Activated T-cell treated with anti-CD3 and anti-CD28 coated beads for 4 hours (primary cell): ENCODE data around the gene PARP12.

Source experiments
- DNase-seq: peaks from one replicate; pipeline ENCODE4 v3.0.0-alpha.2; 2020

Gene PARP12

GRCh38 chr7:140034421-140034820 is 28.3 kb downstream of the PARP12 start:
- no peak for DNase-seq

- DNase-seq = no peak
Measured at GRCh38 chr7:140033779-140034363, 28.9 kb downstream of the PARP12 start.

- no peak for DNase-seq
Measured at GRCh38 chr7:140033036-140033435, 29.7 kb downstream of the PARP12 start.

- no peak for DNase-seq
Measured at GRCh38 chr7:140031364-140031763, 31.4 kb downstream of the PARP12 start.

GRCh38 chr7:140029072-140029471 is 33.7 kb downstream of the PARP12 start:
- no peak for DNase-seq

GRCh38 chr7:140028311-140028710 is 34.4 kb downstream of the PARP12 start:
- no peak for DNase-seq

- DNase-seq = no peak
Measured at GRCh38 chr7:140027858-140028257, 34.9 kb downstream of the PARP12 start.

GRCh38 chr7:140026935-140027334 is 35.8 kb downstream of the PARP12 start:
- no peak for DNase-seq

- no peak for DNase-seq
Measured at GRCh38 chr7:140025814-140026433, 36.8 kb downstream of the PARP12 start.

- DNase-seq = no peak
Measured at GRCh38 chr7:140025241-140025640, 37.5 kb downstream of the PARP12 start.

GRCh38 chr7:140024585-140024984 is 38.2 kb downstream of the PARP12 start:
- DNase-seq = no peak

GRCh38 chr7:140023728-140024127 is 39.0 kb downstream of the PARP12 start:
- DNase-seq = no peak

- DNase-seq = no peak
Measured at GRCh38 chr7:140022582-140023211, 40.1 kb downstream of the PARP12 start.

- DNase-seq = no peak
Measured at GRCh38 chr7:140021603-140022002, 41.1 kb downstream of the PARP12 start.

GRCh38 chr7:140019606-140020005 is 43.1 kb downstream of the PARP12 start:
- no peak for DNase-seq

- DNase-seq = no peak
Measured at GRCh38 chr7:140019172-140019571, 43.6 kb downstream of the PARP12 start.

GRCh38 chr7:140018125-140019043 is 44.4 kb downstream of the PARP12 start:
- no peak for DNase-seq

- DNase-seq = no peak
Measured at GRCh38 chr7:140017543-140017942, 45.2 kb downstream of the PARP12 start.

GRCh38 chr7:140017034-140017433 is 45.7 kb downstream of the PARP12 start:
- no peak for DNase-seq

GRCh38 chr7:140016540-140016939 is 46.2 kb downstream of the PARP12 start:
- no peak for DNase-seq

- no peak for DNase-seq
Measured at GRCh38 chr7:140015471-140015970, 47.2 kb downstream of the PARP12 start.

- DNase-seq = no peak
Measured at GRCh38 chr7:140014123-140014522, 48.6 kb downstream of the PARP12 start.

- DNase-seq = no peak
Measured at GRCh38 chr7:140013676-140014075, 49.1 kb downstream of the PARP12 start.
